Activated T-helper 1 cell treated with Interleukin-2 at 50 U/mL for 16 hours (primary cell): Measurements from ENCODE around the gene CES3.
"Not testable (repeated sequence)": the region's sequence is repeated elsewhere in the genome, so short reads cannot be mapped to it uniquely, and the experiment has no call there.

ENCODE experiments used
- DNase-seq: peaks from one replicate; pipeline ENCODE4 v3.0.0-alpha.2; 2020; ENCODE audit warnings: low read depth

Gene CES3

GRCh38 chr16:66946541-66946940, 14.5 kb upstream of the CES3 start:
- DNase-seq = no peak

DNA sequence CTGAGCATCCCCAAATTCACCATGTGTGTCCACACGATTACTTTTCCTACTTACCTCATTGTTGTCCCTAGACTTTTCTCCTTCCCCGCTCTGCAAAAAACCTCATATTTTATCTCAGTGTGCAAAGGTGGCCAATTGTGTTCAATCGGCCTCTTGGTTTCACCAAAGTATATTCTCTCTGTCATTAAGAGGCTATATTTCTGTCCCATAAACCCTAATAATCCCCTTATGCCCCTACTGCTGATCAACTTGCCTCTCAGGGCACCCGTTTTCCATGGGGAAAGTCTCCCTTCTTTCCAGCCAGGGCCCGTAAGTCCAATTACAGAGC, 14.1 kb upstream of the CES3 start:
- DNase-seq = no peak

DNA sequence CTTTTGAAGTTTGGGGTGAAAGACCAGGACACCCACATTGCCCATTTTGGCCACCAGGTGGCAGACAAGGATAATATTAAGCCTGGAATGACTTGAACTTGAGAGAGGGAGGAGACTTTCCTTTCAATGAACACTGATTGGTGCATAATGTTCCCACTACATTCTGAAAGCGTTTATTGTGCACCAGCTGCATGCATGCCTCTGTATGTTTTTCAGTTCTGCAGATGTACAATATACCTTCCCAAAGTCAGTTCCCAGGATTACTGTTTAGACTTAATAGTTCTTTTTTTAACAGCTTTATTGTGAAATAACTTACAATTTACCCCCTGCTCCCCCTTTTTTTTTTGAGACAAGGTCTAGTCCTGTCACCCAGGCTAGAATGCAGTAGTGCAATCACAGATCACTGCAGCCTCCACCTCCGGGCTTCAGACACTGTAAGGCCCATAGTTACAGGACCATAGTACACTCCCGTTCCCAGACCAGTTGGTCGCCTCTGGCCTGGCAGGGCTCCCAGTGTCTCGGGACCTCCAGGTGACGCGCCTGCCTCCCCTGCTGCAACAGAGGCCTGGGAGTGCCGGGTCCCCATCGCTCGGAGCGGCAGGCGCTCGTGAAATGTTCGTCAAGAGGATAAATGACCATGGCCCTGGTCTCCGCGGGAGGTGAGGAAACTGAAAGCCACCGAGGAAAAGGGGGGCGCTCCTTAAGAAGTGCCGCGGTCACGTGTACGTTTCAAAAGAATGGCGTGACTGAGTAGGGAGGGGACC, 13.6 kb upstream of the CES3 start:
- DNase-seq = peak; percentile 62

DNA sequence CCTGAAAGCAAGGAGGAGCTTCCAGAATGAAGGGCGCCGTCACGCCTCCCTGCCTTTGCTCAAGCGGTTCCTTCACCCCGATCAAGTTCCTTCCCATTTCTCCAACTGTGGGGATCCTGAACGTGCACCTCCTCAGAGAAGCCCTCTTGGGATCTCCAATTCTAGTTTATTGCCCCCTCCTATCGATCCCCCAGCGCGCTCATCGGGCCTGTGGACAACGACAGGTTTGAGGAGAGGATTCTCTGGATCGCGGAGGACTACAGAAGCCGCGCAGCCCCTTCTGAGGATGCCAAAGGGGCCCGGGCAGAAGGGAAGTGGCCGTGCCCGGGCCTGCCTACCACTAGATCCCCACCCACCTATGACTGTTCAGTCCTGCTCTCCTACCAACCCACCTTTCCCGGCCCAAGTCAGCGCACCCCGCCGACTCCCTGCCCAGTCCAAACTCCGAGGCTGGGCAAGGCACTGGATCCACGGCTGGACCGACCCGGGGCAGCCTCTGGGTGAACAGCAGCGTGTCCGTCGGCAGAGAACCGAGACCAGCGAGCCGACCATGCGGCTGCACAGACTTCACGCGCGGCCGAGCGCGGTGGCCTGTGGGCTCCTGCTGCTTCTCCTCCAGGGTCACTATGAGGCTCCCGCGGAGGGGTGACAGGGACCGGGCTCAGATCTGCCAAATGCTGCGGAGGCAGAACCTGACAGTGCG, 12.8 kb upstream of the CES3 start:
- DNase-seq = no peak

GRCh38 chr16:66948837-66949225, 12.2 kb upstream of the CES3 start:
- DNase-seq = no peak

- DNase-seq = no peak
Measured at GRCh38 chr16:66949472-66949871, 11.6 kb upstream of the CES3 start.

DNA sequence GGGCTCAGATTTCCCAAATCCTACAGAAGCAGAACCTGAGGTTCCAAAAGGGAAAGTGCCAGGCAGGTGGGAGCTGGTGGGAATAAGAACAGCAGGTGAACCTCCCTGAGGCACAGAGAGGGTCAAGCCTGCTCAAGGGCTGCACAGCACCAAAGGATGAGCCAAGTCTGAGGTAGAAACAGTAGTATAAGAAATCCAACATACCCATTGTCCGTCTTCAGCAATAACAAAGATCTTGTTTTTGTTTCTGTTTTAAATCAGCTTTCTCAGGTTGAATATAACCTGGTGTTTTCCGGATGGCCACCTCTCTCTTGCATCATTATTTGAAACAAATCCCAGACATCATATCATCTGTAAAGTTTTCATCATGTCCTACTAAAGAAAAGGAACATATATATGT, 10.6 kb upstream of the CES3 start:
- DNase-seq = no peak

DNA sequence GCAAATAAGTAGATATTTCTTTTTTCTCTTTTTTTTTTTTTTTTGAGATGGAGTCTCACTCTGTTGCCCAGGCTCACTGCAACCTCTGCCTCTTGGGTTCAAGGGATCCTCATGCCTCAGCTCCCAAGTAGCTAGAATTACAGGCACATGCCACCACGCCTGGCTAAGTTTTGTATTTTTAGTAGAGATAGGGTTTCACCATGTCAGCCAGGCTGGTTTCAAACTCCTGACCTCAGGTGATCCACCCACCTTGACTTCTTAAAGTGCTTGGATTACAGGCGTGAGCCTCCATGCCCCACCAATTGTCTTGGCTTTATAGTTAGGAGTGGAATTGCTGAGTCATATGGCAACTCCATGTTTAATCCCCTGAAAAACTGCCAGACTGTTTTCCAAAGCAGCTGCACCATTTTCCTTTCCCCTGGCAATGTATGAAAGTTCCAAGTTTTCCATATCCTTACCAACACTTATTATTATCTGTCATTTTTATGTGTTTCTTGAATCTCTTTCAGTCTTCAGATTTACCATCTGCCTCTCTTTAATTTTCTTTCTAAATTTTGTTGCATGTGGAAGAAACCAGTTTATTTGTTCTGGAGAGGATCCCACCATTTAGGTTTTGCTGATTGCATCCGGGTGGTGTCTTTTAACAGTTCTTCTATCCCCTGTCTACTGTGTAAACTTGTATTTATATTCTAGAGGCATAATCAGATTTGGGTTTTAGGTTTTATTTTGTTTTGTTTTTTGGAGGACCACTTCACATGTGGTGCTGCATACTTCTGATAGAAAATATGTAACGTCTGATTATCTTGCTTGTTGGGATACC, 9.9 kb upstream of the CES3 start:
- DNase-seq = no peak

- DNase-seq = no peak
Measured at GRCh38 chr16:66952430-66953110, 8.5 kb upstream of the CES3 start.

GRCh38 chr16:66953462-66954096, 7.5 kb upstream of the CES3 start:
- DNase-seq = no peak

DNA sequence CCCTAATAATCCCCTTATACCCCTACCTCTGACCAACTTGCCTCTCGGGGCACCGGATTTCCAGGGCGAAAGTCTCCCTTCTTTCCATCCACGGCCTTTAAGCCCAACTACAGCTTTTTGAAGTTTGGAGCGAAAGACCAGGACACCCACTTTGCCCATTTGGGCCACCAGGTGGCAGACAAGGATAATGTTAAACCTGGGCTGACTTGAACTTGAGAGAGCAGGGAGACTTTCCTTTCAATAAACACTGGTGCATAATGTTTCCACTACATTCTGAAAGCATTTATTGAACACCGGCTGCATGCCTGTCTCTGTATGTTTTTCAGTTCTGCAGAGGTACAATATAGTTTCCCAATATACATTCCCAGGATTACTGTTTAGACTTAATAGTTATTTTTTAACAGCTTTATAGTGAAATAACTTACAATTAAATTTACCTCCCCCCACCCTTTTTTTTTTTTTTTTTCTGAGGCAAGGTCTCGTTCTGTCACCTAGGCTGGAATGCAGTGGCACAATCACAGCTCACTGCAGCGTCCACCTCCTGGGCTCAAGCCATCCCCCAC, 6.9 kb upstream of the CES3 start:
- peak; percentile 53 for DNase-seq

GRCh38 chr16:66955363-66956153, 5.5 kb upstream of the CES3 start:
- DNase-seq = not testable (repeated sequence)

DNA sequence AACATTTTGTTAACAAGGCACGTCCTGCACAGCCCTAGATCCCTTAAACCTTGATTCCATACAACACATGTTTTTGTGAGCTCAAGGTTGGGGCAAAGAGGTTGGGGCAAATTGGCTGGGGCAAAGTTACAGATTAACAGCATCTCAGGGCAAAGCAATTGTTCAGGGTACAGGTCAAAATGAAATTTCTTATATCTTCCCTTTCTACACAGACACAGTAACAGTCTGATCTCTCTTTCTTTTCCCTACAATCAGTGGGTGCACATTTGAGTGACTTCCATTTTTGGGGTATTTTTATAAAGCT, 5.0 kb upstream of the CES3 start:
- DNase-seq = not testable (repeated sequence)

DNA sequence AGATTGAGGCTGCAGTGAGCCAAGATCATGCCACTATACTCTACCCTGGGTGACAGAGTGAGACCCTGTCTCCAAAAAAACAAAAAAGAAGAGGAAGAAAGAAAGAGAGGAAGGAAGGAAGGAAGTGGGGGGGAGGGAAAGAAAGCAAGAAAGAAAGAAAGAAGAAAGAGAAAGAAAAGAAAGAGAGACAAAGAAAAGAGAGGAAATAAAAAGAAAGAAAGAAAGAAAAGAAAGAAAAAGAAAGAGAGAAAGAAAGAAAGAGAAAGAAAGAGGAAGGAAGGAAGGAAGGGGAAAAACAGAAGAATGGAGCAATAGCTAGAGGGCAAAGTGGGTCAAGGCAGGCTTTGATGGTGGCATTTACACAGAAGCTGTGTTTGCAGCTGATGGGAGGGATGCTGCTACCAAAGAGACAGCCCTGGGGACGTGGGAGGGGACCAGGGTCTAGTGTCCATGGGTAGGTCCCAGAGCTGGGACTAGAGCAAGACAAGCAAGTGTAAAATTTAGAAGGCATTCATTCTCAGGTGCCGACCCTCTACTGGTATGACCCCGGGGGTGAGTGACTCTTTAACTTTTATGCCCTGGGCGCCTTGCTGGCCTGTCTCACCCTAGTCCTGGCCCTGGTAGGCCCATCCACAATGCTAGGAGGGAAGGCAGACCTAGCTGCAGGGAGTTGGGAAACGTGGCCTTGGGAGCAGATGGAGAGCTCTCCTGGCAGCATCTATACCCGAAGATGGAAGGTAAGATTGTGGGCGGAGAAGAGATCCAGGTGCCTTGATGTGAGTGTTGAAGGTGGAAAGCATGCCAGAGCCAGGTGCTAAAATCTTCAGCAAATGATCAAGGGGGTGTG, 2.0 kb upstream of the CES3 start:
- DNase-seq = no peak

- DNase-seq = no peak
Measured at GRCh38 chr16:66959704-66960161, 1.3 kb upstream of the CES3 start.

GRCh38 chr16:66960270-66960669, 796 bp upstream of the CES3 start:
- DNase-seq = no peak

- DNase-seq = no peak
Measured at GRCh38 chr16:66961914-66962313, 848 bp downstream of the CES3 start.

GRCh38 chr16:66964049-66964448, 3.0 kb downstream of the CES3 start:
- no peak for DNase-seq

DNA sequence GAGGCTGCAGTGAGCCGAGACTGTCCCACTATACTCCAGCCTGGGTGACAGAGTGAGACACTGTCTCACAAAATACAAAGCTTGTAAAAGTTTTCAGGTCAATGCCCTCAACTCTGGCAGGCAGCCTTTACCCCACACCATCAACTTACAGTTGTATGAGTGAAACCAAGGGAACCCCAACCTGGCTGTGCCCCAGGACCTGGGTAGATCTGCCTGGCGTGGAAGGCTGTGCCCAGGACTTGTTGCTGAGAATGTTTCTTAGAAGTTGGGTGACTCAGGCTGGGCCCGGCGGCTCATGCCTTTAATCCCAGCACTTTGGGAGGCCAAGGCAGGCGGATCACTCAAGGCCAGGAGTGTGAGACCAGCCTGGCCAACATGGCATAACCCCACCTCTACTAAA, 7.8 kb downstream of the CES3 start:
- DNase-seq = no peak
